ENCODE results near the gene VASN. TPM values are rescaled to one million over a fixed set of nuclear protein-coding genes. Genes with fewer than 3 reads are reported as not detected.

VASN gene
- total RNA-seq, 2 experiments from 2014 or later: not detected

GRCh38 chr16:4358831-4359561 lies 12.7 kb upstream of the VASN start:
- ATAC-seq: peak; percentile 90
- peak; percentile 89 for TF ChIP-seq CTCF (IDR thresholded peaks at IDR 0.05)
- H3K4me3 Mint-ChIP-seq: no peak overlapping the region
- no peaks in the 10 kb centered on the region for H3K4me1 Mint-ChIP-seq (ENCODE audit: low read depth)
- peak; percentile 75 for DNase-seq
- ChIA-PET CTCF (interaction anchor here (0.7 to 2.3 kb wide), 20 partner anchors 9 to 366 kb away, joined by 3 to 15 read pairs (median 4); partner anchors contain the start of gene VASN), POLR2A (interaction anchor here (0.5 to 1.9 kb wide), 4 partner anchors 8 to 395 kb away, joined by 3 to 7 read pairs (median 4); partner anchors contain the start of gene PAM16)
- H3K9me3 Mint-ChIP-seq: no peaks in the 10 kb centered on the region
- peak overlapping the region; percentile 64 for H3K27ac Mint-ChIP-seq
- peaks cover 11% of the 10 kb centered on the region for H3K36me3 Mint-ChIP-seq (ENCODE audit: low read depth)
- intact Hi-C loops (cut with micrococcal nuclease): loop anchor here (10.0 kb wide), 1 partner anchor 56 kb away; the partner anchor contains the start of gene CORO7
- no peaks in the 10 kb centered on the region for H3K27me3 Mint-ChIP-seq

GRCh38 chr16:4359914-4360313 lies 11.7 kb upstream of the VASN start:
- ChIA-PET POLR2A (interaction anchor here (0.6 to 1.9 kb wide), 3 partner anchors 9 to 30 kb away, joined by 3 to 7 read pairs (median 4); partner anchors contain the start of gene PAM16), CTCF (interaction anchor here (0.7 to 2.3 kb wide), 17 partner anchors 10 to 365 kb away, joined by 3 to 15 read pairs (median 4); partner anchors contain the start of gene VASN)
- Mint-ChIP-seq H3K36me3 (ENCODE audit: low read depth) (peaks cover 11% of the 10 kb centered on the region), H3K27me3 (no peaks in the 10 kb centered on the region), H3K4me3 (no peak overlapping the region), H3K9me3 (no peaks in the 10 kb centered on the region), H3K27ac (no peak overlapping the region), H3K4me1 (ENCODE audit: low read depth) (no peaks in the 10 kb centered on the region)
- ATAC-seq (no peak), DNase-seq (no peak)
- no peak for TF ChIP-seq CTCF (IDR thresholded peaks at IDR 0.05)
- intact Hi-C loops (cut with micrococcal nuclease): loop anchor here (10.0 kb wide), 1 partner anchor 55 kb away; the partner anchor contains the start of gene CORO7

GRCh38 chr16:4360538-4361021 lies 11.1 kb upstream of the VASN start:
- Mint-ChIP-seq H3K4me3 (no peak overlapping the region), H3K27me3 (no peaks in the 10 kb centered on the region), H3K9me3 (no peaks in the 10 kb centered on the region), H3K27ac (no peak overlapping the region), H3K4me1 (ENCODE audit: low read depth) (no peaks in the 10 kb centered on the region), H3K36me3 (ENCODE audit: low read depth) (peaks cover 11% of the 10 kb centered on the region)
- DNase-seq (peak; percentile 23), ATAC-seq (peak; percentile 35)
- ChIA-PET CTCF (no interaction called here), POLR2A (interaction anchor here (1.9 kb wide), 1 partner anchor 9 kb away, joined by 4 read pairs; no protein-coding TSS in a partner anchor)
- no peak for TF ChIP-seq CTCF (IDR thresholded peaks at IDR 0.05)
- intact Hi-C loops (cut with micrococcal nuclease): no loop called here

GRCh38 chr16:4361033-4361943 lies 10.4 kb upstream of the VASN start:
- POLR2A ChIA-PET: interaction anchor here (1.0 to 1.4 kb wide), 3 partner anchors 10 to 54 kb away, joined by 3 to 4 read pairs (median 3); no protein-coding TSS in a partner anchor
- H3K4me3 Mint-ChIP-seq: no peak overlapping the region
- ATAC-seq (no peak), DNase-seq (no peak)
- CTCF ChIA-PET: interaction anchor here (1.0 kb wide), 1 partner anchor 42 kb away, joined by 4 read pairs; no protein-coding TSS in a partner anchor
- intact Hi-C loops (cut with micrococcal nuclease): no loop called here
- H3K27ac Mint-ChIP-seq: no peak overlapping the region
- H3K4me1 Mint-ChIP-seq (ENCODE audit: low read depth): no peaks in the 10 kb centered on the region
- H3K36me3 Mint-ChIP-seq (ENCODE audit: low read depth): peaks cover 11% of the 10 kb centered on the region
- H3K9me3 Mint-ChIP-seq: no peaks in the 10 kb centered on the region
- no peaks in the 10 kb centered on the region for H3K27me3 Mint-ChIP-seq
- no peak for TF ChIP-seq CTCF (IDR thresholded peaks at IDR 0.05)

Measured in activated CD8-positive, alpha-beta T cell treated with anti-CD3 and anti-CD28 coated beads for 36 hours (primary cell).